HL-60/S4 treated with retinoic acid at 250 ng/mL for 4 days and 3 days (cell line): ENCODE measurements around the gene CNIH3.

Experiments
- in situ Hi-C: fragments of 300-500 bp; cut with MboI; formaldehyde crosslinking; loops from 2 replicates; pipeline ENCODE4 v1.7.0; 2022; ENCODE audit warnings: low sequenced_read_pairs

The CNIH3 gene

DNA sequence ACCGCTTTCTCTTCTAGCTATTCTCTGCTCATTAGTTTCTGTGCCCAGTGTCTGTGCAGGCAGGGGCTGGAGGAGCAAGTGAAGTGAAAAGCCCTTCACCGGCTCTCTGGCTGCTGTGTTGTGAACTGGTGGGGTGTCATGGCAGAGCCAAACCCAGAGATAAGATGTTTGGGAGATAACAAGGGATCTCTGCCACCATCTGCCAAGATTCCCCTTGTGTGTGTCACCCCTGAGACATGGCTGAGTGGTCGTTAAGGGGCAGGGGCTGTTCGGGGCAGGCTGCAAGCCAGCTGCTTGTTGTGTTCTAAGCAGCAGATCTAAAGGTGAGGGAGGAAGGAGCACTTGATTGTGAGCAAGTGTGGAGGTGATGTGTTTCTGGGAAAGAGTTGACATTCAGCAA, 24.5 kb downstream of the CNIH3 start:
- in situ Hi-C loops: no loop called here

DNA sequence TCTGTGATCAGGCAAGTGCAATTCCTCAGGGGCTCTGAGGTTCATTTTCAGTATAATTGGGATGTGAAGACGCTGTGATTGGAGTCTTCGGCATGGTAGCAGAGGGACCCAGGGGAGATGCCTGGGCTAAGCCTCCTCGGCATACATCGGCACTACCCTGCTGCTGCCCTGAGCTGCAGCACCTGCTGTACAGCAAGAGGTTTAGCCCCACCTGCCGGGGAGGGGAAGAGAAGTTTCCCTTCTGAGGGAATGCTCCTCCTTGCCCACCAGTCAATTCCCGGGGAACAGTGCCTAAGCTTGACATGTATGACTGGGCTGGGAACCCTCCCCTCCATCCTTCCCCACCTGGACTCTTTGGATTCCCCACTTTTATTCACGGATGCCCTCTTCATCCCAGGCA, 24.9 kb downstream of the CNIH3 start:
- in situ Hi-C loops: no loop called here

- in situ Hi-C loops: no loop called here
These were observed 27.5 kb downstream of the CNIH3 start for GRCh38 chr1:224643653-224644052.

DNA sequence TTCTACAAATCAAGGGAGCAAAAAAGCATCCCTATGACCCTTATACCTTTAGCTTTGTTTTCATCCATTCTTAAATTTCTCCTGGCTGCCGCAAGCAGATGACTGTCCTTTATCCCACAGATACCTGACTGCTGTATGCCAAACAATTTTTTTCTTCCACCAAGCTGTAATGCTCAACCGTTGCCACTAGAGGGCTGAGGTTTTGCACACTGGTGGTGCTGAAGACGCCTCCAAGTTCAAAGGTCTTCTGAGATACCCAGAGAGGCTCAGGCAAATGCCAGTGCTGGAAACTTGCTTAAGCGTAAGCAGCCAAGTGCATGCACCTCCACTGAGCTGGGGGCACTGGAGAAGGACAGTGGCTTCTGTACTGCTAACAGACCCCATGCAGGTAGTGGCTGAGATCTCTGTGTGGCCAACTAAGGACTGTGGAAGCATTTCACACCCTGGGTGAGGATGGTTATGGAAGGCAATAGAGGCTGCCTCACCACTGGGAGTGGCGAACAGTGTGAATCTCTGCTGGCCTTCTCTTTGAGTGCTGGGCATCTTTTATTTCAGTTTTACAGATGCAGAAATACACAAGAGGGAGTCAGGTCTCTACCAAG, 28.5 kb downstream of the CNIH3 start:
- in situ Hi-C loops: no loop called here

DNA sequence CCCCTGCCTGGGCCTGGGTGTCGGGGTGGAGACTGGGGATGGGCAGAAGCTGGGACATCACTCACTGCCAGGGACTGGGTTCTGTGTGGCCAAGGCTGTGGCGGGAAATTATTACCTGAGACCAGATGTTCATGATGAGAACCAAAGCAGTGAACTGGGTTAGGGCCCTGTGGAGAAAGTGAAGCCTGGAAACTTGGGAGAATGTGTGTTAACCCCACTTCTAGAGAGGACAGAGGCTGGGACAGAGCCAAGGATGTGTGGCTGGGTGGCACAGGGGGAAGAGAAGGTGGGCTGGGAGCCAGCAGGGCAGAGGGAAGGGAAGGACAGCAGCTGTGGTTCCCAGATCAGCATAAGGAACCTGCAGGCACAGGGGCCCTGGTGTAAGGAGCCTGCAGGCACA, 31.3 kb downstream of the CNIH3 start:
- in situ Hi-C loops: no loop called here

DNA sequence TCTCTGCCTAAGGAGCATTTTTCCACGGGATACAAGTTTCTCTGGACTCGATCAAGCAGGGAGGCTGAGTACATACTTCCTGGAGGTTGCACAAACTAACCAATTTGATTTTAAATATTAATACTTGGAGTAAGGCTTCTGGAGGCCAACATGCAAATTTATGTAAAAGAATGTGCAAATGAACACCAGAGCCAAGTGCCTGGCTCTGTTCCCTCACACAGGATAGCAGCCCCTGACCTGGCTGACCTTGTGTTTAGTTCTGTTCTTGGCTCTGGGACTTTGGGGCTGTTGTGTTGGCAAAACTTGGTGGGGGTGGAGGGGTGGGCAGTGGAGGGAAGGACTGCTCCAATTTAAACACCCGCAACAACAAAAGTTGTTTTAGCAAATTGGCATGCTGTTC, 34.2 kb downstream of the CNIH3 start:
- in situ Hi-C loops: no loop called here

GRCh38 chr1:224651188-224651587, 35.1 kb downstream of the CNIH3 start:
- in situ Hi-C loops: no loop called here

DNA sequence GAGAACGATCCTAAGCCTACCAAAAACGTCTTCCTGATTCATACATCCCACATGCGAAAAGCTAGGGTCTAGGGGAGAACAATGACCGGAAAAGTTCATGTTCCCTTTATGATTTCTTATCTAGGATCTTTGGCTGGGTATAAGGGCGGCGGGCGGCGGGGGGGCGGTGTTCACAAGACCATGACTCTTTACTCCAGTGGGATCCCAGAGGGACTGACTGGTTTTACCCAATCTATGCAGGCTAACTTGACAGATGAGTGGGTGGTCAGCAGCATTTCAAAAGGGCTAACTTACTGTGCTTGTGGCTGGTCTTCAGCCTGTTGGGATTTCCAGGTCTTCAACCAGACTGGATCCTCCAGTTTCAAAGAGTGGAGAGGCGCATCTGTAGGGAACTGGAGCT, 40.3 kb downstream of the CNIH3 start:
- in situ Hi-C loops: no loop called here

- in situ Hi-C loops: no loop called here
These were observed 44.0 kb downstream of the CNIH3 start for GRCh38 chr1:224660074-224660473.

DNA sequence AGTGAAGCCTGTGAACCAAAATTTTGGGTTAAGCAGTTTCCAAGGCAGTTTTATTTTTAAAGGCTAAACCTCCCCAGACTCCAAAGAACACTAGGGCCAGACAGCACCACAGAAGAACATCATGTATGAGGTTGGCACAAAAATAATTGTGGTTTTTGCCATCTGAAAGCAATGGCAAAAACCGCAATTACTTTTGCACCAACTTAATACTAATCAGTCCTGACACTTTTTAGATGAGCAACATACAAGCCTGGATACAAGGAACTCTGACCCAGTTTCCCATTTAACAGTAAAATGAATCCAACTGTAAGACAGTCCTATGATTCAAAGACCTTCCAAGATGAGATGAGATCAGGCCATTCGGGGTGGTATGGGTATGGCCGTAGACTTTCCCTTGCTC, 46.8 kb downstream of the CNIH3 start:
- in situ Hi-C loops: no loop called here

DNA sequence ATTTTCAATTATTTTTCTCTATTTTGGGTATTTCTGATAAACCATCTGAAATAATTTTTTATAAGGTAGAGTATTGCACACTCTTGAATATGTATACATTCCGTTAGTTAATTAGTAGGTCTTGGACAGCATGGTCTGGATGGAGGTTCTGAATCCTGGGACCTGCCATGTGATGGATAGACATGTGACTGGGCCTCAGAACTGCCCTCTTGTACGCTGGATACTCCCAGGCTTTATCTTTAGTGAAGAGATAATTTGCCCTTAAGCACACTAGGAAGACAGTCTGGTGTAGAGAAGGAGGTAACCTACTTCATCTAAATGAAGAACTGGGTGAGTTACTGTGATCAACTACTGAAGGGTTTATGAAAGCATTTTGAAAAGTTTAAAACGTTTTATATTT, 48.9 kb downstream of the CNIH3 start:
- in situ Hi-C loops: no loop called here

- in situ Hi-C loops: no loop called here
These were observed 50.0 kb downstream of the CNIH3 start for GRCh38 chr1:224666078-224666477.

- in situ Hi-C loops: no loop called here
These were observed 50.8 kb downstream of the CNIH3 start for GRCh38 chr1:224666913-224667312.

GRCh38 chr1:224668984-224669383, 52.9 kb downstream of the CNIH3 start:
- in situ Hi-C loops: no loop called here

DNA sequence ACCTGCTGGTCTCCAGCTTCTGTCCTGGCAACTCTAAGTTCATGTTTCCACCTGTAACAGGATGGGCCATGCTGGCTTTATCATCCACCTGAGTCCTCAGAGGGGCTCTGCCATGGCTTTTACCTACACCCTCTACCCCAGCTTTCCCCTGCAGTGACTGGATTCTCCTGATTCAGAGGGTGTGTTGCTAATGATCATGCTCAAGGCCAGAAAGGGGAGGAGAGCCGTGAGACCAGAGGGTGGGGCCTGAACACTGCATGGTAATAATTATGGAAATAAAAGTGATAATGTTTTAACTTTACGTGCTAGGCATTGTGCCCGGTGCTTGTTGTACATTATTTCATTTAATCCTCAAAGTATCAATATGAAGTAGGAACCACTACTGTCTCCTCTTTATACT, 53.3 kb downstream of the CNIH3 start:
- in situ Hi-C loops: no loop called here

GRCh38 chr1:224670506-224670905, 54.4 kb downstream of the CNIH3 start:
- in situ Hi-C loops: no loop called here

- in situ Hi-C loops: no loop called here
These were observed 55.0 kb downstream of the CNIH3 start for GRCh38 chr1:224671076-224671475.

GRCh38 chr1:224673141-224673540, 57.0 kb downstream of the CNIH3 start:
- in situ Hi-C loops: no loop called here

DNA sequence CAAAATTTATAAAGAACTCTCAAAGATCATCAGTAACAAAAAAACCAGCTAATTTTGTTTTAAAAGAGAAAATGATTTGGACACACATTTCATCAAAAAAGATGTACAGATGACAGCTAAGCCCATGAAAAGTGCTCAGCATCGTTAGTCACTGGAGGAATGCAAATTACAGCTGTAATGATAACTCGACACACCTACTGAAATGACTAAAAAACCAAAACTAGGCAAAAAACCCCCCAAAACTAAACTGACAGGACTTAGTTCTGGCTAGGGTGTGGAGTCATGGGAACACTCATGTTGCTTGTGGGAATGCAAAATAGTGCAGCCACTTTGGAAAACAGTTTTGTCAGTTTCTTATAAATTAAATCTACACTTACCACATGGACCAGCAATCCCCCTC, 59.5 kb downstream of the CNIH3 start:
- in situ Hi-C loops: no loop called here

GRCh38 chr1:224676551-224676950, 60.4 kb downstream of the CNIH3 start:
- in situ Hi-C loops: no loop called here

GRCh38 chr1:224678168-224678567, 62.1 kb downstream of the CNIH3 start:
- in situ Hi-C loops: no loop called here

DNA sequence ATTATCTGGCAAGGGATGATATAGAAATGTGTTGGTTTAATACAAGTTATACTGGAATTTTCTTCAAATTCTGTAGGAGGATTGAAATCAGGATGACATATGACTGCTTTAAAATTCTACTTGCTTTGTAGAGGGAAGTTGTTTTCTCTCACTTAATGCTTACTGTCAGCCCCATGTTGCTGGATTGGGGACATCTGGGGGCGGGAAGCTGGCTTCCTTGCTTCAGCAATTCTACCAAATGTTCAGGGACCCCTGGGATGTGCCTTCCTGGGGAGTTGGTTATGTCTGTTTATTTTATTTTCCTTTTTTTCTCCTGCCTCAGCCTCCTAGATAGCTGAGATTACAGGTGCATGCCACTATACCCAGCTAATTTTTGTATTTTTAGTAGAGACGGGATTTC, 63.5 kb downstream of the CNIH3 start:
- in situ Hi-C loops: no loop called here

DNA sequence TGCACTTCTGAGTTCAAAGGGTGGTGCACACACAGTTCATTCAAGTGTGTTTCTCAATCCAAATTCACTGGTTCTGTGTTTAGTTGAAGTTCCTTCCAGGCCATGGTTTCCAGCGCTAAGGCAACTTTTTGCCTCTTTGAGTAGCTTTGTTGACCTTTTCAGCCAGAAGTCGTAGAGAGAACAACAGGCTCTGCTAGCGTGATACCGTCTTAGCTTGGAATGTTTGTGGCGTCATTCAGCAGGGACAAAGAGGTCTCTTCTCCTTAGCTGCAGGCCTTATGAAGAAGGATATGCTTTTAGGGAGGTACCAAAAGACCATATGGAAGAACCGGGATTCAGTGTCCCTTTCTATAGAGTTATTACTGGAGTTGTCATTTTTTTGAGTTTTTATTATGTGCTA, 65.7 kb downstream of the CNIH3 start:
- in situ Hi-C loops: no loop called here

DNA sequence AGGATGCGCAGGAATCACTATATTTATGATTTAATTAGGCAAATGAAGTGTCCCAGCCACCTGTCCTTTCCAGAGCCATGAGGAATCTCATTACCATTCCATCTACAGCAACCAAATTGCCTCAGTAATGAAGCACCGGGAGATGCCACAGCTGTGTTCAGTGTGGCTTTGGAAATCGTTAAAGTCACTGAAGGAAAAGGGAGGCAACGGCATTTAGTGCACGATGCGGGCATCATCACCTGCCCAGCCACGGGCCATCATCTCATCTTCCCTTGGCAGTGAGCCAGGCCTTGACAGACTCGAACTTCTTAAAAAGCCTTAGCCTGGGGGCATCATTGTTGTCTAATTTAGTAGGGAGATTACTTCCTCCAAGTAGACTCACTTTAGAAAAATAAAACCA, 67.8 kb downstream of the CNIH3 start:
- in situ Hi-C loops: no loop called here
